LHCN-M2 (cell line): ENCODE data around the gene ADISSP. TPM values are rescaled to one million over a fixed set of nuclear protein-coding genes. Genes with fewer than 3 reads are reported as not detected.
A peak's percentile ranks its signal among the peaks of the same experiment; 100 is the strongest.

Experiments
- DNase-seq: peaks from one replicate; pipeline ENCODE4 v3.0.0-alpha.2; 2012; ENCODE audit warnings: low read depth
- total RNA-seq: library from RNA; depleted of rRNA; stranded (reverse); fragments of >200 nt; gene quantifications from 2 replicates; pipeline ENCODE4 v1.2.3, GENCODE V29; 2014

The ADISSP gene
- total RNA-seq, 1 experiment from 2014 or later: 84.3 TPM

DNA sequence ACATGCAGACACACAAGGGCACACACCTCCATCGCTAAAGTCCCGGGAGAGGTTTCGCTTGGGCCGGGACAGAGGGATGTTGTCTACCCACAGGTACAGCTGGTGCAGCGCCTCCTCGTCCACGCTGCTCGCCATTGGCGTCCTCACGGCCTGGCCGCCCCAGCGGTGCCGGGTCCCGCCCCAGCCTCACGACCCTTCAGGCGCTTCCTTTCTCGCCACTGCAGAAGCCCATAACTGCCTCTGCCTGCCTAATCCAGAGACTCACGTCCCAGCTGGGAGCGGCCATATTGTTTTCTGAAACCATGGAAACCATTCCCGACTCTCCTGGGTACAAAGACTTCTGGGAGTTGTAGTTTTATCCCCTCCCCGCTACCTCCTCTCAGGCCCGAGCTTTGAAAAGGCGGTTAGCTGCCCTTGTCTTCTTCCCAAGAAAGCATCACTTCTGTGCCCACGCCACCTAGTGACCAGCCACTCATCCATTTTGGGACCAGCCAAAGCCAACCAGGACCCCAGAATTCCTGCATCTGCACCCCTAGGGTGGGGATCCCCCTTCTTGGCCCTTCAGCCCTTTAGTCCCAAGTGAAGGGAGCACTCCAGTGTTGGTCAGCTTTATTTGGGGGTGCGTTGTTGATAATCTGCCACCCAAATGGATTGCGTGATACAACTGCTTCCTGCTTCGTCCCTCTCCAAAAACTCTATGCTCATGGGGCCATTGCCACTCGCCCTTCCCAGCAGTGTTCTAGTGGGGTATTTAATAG is 13.8 kb upstream of the ADISSP start, which contains the start of gene SPEF1:
SPEF1 (minus strand) TSS at position 296 of the 758 bp plus-strand sequence; CDS start at position 135, 161 bp downstream.
- DNase-seq: peak; percentile 95

DNA sequence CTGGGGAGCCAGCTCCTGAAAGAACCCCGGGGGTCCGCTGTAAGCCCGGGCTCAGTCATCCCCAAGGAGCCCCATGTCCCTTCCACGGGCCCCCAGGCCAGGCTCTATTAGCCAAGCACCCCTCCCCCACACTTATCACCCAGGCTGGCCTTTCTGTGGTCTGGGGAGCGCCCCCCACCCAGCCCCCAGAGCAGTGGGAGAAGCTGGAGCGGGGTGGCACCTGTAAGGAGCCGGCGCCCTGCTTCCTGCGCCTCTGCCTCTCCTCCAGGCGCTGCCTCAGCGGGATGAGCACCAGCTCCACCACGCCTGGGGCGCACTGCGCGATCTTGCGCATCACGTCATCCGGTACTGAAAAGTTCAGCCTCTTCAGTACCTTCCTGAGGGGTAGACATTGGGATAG is 11.4 kb upstream of the ADISSP start:
- DNase-seq: no peak

GRCh38 chr20:3777716-3778629 is 10.4 kb upstream of the ADISSP start:
- DNase-seq: peak; percentile 33

GRCh38 chr20:3777381-3777715 is 9.8 kb upstream of the ADISSP start:
- no peak for DNase-seq

DNA sequence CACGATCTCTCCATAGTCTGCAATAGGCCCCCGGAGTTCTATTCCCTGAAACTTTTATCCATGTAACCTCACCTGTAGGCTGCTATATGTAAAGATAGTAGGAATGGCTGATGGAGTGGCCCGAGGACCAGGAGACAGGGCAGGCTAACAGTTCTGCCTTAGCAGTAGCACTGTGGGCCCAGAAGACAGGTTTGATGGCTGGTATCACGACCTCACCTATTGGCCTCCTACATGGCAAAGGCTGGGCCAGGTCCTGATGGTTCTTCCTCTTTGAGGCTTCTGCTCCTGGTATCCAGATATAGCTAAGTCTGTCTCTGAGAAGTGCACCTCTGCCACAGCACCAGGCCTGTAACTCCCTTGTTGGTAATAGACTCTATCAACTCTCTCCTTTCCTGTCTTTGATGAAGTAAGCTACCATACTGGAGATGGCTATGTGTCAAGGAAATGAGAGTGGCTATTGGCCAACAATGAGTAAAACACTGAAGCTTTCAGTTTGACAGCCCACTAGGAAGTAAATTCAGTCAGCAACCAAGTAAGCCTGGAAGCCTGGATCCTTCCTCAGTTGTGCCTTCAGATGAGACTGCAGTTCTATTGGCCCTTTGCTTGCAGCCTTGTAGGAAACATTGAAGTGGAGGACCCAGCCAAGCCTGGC is 8.0 kb upstream of the ADISSP start:
- DNase-seq: no peak

- no peak for DNase-seq
Observed at GRCh38 chr20:3771552-3772058, 4.1 kb upstream of the ADISSP start.

DNA sequence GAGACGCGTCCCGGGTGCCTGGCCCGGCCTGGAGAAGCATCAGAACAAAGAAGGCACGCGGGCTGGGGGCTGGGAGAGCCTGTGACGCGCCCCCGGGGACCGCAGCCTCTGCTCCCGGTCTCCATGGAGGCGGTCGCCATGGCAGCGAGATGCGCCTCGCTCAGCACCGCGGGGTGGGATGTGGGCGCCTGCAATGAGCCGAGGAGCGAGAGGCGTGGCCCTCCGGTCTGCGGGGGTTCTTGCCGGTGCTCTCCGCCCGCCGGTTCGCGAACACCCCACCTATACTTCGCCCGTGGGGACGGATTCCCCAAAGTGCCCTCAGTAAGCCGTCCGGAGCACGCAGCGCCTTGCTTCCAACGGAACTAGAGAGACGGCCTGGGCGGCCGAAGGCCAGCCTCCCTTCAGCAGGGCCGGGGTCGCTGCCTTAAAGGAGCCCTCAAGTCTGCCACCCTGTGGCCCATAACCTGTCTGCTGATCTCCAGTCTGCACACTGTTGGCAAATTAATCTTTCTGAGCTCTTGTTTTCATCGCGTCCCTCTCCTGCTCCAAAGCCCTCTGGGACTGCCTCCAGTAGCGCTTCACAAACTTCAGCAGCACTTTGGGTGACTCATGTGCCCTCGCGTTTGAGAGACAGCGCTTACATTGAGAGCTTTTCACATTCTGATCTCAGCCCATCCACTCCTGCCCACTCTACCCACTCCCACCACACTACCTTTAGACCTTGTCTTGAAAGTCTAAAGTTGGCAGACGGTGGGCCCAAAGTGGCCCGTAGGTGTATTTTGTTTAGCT is 983 bp upstream of the ADISSP start:
- DNase-seq: peak; percentile 85

DNA sequence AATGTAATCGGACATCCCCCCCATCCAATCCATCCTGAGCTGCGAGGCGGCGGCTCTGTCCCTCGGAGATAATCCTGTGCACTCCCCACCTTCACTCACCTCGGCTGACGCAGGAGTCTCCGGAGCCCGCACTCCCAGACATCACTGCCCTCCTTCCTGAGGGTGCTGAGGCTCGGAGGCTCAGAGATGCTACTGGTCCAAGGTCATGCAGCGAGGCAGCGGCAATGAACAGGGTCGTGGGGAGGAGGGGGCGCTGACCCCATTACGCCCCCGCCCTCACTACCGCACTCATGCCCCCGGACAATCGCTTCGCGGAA is 485 bp downstream of the ADISSP start:
- no peak for DNase-seq

DNA sequence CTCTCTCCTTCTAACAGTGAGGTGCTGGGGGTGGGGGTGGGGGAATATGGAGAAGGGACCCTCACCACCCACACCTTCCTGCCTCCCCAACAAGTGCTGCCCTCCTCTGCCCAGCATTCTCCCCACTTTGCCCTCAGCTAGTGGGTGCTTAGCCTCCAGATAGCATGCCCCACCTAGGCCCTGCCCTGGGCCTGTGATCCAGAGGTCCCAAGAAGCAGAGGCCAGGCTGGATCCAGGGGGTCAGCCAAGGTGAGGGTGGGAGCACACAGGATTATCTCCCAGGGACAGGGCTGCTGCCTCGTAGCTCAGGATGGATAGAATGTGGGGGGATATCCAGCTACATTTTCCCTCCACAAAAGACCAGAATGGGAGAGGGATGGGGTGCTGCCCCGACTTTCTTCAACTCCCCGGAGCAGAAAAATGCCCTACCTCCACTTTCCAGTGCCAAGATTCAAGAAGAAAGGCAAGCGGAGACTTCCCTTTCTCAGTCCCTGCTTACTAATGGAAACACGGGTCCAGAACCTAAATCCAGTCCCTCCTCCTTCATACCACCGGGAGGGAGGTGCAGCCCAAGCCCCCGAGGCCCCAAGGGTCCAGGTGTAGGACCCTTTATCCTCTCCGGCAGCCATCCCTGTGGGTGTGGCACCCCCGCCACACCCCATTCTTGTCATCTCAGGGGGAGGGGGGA is 987 bp downstream of the ADISSP start:
- DNase-seq: no peak

- DNase-seq: no peak
Observed at GRCh38 chr20:3765171-3765882, 2.2 kb downstream of the ADISSP start.

DNA sequence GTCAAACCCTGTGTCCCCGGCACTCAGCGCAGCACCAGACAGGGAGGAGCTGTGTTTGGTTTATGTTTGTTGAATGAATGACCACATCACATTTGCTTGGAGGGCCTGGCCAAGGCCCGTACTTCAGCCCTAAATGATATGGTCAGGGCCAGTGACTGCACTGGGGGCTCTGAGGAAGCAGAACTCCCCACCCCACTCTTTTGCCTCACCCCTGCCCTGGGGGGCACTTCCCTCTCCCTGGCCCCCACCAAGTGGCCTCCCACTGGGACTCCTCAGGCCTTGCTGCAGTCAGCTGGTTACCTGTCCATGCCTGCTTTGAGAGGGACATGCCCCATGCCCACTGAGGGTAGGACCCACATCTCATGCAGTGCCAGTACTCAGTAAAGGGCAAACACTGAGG is 2.9 kb downstream of the ADISSP start:
- no peak for DNase-seq

- DNase-seq: no peak
Observed at GRCh38 chr20:3763671-3764601, 3.6 kb downstream of the ADISSP start.

GRCh38 chr20:3760655-3761348 is 6.8 kb downstream of the ADISSP start:
- DNase-seq: no peak

- DNase-seq: no peak
Observed at GRCh38 chr20:3759884-3760283, 7.7 kb downstream of the ADISSP start.

GRCh38 chr20:3759316-3759823 is 8.2 kb downstream of the ADISSP start:
- DNase-seq: no peak

GRCh38 chr20:3758566-3758965 is 9.0 kb downstream of the ADISSP start:
- DNase-seq: no peak

DNA sequence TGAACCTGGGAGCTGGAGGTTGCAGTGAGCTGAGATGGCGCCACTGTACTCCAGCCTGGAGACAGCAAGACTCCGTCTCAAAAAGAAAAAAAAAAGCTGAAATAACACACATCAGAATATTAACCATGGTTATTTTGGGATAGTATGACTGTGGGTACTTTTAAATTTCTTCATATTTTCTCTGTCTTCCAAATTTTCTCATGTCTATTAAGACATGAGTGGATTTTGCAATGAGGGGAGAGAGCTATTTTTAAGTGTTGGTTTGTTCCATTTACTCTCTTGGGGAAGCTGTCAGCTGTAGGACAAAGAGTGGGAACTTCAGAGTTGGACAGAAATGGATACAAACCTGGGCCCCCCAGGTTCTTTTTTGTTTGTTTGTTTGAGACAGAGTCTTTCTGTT is 10.3 kb downstream of the ADISSP start:
- no peak for DNase-seq

- DNase-seq: no peak
Observed at GRCh38 chr20:3755814-3756480, 11.6 kb downstream of the ADISSP start.
